Inflammatory macrophage (primary cell): Measurements from ENCODE around the gene SFXN4.
"Not testable (repeated sequence)": the region's sequence is repeated elsewhere in the genome, so short reads cannot be mapped to it uniquely, and the experiment has no call there.

Experiments used
- DNase-seq, 2 donors: peaks; one replicate each; pipeline ENCODE4 v3.0.0-alpha.2; 2020 to 2022

Gene SFXN4

DNA sequence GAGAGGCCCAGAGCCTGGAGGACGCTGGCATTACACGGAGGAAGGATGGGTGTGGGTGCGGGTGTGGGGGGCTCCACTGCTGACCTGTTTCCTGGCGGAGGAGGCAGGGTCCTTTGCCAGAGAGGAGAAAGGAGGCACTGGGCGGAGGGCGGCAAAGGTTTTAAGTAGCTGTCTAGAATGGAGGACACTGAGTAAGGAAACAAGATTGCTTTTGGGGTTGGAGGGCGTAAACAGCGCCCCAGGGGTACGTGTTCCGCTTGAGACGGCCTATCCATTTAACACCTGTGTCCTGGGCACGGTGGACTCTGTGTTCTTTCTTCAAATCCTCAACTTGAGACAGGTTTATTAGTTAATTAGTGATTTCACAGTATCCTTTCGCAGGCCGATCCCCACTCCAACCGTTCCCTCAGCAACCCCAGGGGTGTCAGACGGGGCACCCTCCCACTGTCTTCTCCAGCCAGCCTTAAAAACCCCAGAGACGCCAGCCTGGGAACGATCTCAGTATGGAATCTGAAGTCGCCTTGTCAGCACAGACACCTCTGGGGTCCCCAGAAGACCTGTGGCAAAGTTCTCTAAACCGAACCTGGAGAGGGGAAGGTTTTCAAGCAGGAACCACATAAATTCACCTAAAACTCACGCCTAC lies 24.8 kb downstream of the SFXN4 start:
- no peak for DNase-seq

DNA sequence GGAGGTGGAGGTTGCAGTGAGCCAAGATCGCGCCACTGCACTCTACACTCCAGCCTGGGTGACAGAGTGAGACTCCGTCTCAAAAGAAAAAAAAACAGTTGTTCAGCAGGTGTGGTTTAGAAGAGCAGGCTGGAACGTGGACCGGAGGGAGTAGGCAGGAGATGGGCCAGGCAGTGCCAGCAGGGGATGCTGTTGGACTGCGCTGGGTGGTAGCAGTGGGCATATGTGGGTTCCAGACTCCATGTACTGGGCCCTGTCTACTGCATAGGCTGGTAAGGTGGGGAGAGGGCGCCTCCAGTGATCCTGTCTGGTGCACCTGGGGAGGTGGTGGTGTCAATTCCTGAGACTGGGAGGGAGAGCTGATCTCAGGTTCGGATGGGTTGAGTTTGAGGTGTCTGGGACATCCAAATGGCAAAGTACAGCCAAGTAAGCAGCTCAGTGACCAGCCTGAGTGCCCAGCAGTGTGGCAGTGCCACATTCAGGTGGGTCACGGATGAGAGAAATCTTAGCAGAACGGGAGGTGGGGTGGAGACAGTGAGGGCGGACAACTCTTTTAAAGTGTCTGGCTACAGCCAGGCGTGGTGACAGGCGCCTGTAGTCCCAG lies 25.9 kb downstream of the SFXN4 start:
- DNase-seq = peak in 1 of 2 donors; percentile 22

DNA sequence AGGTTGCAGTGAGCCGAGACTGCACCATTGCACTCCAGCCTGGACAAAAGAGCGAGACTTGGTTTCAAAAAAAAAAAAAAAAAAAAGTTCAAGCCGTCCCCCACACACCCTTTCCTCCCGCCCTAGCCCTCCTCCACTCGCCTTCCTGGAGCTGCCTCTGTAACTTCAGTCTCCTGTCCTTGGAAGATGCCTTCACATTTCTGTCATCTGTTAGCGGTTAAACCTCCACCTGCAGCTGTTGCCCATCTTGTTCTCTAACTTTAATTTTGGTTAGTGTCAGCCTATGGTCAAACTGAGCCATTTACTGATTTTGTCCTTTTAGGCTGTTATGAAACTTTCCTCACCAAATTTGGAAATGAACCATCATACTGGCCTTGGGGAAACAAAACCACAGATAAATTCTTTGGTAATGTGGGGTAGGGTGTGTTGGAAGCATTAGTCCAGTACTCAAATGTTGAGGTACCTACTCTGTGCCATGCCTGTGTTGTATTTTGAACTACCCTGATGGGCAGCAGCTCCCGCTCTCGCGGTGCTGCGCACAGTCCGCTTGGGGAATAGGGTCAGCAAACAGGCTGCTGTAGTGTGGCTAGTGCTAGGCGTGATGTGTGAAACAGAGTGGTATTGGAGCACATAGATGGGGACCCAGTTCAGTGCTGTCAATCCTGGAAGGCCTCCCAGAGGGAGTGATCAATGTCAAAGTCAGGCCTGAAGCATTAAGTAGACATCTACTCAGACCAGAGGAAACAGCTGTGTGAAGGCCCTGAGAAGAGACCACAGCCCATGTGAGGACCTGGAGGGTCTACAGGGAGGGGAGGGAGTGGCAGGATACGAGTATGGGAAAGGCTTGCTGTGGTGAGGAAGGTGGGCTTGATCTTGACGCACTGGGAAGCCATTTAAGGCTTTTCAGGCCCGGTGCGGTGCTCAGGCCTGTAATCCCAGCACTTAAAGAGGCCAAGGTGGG lies 26.9 kb downstream of the SFXN4 start:
- DNase-seq = no peak

DNA sequence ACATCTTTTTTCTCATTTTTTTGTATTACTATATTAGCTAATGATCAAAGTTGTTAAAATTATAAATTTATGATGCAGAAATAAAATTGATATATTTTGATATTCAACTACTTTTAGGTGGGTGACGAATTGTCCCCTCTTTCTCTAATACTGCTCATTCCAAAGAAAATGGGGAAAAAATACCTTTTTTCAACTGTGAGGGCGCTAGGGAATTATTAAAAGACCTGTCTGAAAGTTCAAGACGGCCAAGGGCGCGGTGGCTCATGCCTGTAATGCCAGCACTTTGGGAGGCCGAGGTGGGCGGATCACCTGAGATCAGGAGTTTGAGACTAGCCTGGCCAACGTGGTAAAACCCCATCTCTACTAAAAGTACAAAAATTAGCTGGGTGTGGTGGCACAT lies 27.6 kb downstream of the SFXN4 start:
- not testable (repeated sequence) for DNase-seq

DNA sequence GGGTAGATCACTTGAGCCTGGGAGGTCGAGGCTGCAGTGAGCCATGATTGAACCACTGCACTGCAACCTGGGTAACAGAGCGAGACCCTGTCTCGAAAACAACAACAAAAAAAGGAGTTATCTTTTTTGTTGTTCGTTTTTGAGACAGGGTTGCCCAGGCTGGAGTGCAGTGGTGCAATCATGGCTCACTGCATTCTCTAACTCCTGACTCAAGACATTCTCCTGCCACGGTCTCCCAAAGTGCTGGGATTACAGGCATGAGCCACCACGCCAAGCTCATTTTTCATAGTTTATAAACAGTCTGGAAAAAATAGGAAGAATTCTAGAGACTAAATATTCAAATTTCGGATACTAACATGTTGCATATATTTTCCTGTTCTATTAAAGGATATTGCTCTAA lies 29.4 kb downstream of the SFXN4 start:
- no peak for DNase-seq

DNA sequence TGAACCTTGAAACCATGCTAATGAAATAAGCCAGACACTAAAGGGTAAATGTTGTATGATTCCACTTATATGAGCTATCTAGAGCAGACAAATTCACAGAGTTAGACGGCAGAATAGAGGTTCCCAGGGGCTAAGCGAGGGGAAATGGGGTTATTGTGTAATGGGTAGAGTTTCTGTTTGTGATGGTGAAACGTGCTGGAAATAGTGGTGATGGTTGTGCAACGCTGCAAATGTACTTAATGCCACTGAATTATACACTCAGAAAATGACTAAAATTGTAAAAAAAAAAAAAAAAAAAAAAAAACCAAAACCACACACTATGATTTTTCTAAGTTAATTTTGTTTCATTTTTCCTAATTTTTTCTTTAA lies 30.0 kb downstream of the SFXN4 start:
- peak; percentile 75 to 92 for DNase-seq

DNA sequence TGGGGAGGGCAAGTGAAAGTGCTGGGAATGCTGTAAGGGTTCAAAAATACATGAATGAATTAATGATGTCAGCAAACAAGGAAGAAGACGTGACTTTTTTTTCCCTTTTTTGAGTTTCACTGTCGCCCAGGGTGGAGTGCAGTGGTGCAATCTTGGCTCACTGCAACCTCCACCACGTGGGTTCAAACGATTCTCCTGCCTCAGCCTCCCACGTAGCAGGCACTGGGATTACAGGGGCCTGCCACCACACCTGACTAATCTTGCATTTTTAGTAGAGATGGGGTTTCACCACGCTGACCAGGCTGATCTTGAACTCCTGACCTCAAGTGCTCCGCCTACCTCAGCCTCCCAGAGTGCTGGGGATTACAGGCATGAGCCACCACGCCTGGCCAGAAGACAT lies 31.6 kb downstream of the SFXN4 start:
- peak; percentile 60 to 70 for DNase-seq

DNA sequence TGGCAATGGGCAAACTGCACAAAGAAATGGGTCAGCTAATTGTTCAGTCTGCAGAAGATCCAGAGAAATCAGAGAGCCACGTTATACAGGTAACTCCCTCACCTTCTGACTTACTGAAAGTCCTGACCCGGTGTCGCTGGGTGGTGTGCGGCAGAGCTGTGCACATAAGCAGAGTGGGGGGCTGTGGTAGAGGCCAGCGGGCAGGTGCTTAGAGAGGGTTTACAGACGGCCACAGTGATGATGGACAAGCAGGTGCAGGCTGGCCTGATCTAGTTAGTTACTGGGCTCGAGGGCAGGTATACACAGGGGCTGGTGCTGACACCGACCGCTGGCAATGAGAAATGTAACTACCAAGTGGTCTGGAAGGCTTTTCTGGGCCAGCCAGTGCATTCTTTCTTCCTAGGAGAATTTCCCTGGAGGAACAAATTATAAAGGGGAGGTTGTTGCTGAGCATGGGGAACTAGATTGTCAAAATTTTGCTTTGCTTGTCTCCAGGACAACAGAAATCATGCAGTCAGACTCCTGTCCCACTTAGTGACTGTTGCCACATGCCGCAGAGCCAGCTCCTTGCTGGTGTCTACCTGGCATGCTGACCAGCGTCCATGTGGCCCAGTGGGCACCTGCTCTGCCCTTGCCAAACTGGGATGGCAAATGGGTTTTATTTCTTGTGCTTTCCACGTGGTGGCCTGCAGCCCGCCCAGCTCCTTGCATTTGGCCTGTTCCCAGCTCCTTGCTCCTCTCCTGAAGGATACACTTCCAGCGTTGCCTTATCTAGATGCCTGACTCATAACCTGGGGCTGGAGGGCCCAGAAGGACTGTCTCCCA lies 32.8 kb downstream of the SFXN4 start:
- DNase-seq = peak in 1 of 2 donors; percentile 26

DNA sequence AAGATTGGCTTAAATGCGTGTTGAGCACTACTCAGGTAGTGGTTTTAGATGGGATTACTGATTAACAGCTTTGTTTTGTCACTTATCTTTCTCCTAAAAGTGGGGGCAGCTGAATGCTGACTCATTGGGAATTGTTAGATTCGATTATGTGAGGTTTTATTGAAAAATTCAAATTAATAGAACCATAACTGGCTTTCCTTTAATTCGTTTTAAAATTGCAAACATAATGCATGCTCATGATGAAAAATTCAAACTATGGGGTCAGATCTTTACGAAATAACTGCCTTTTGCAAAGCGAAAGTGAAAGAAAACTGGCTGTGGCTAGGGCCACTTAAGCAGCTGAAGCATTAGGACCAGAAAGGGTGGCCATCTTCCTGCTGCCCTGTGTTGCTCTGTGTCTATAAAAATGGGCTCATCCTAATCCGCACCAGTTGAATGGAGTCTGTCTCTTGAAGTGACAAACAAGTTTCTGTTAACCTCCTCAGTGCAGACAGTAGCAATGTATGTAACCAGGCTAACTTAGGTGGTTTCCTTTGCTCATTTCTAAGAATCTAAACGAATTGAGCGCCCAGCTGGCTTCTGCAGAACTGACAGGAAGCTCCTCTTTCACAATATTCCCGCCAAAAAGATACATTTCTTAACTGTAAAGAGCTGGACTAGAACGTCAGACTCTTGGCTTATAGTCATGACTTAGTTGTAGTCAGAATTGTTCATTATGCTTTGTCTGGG lies 33.8 kb downstream of the SFXN4 start:
- DNase-seq = peak; percentile 72 to 88

DNA sequence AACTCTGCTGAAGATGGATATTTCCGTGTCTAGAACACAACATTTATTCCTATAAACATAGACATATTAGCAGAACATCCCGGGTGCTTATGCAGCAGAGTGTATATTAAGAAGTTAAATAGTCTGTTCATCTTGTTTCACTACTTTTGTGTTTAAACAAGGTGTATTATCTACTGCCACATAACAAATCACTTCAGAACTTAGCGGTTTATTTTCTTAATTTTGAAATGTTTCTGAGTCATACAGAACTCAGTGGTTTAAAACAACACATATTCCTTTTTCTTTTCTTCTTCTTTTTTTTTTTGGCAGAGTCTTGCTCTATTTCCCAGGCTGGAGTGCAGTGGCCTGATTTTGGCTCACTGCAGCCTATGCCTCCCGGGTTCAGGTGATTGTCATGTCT lies 35.8 kb downstream of the SFXN4 start:
- DNase-seq = no peak

DNA sequence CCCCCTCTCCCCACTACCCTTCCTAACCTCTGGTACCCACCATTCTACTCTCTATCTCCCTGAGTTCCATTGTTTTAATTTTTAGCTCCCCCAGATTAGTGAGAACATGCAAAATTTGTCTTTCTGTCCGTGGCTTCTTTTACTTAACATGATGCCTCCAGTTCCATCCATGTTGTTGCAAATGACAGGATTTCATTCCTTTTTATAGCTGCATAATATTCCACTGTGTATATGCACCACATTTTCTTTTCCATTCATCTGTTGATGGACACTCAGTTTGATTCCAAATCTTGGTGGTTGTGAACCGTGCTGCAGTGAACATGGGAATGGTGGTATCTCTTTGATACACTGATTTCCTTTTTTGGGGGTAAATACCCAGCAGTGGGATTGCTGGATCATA lies 39.6 kb downstream of the SFXN4 start:
- DNase-seq = no peak

DNA sequence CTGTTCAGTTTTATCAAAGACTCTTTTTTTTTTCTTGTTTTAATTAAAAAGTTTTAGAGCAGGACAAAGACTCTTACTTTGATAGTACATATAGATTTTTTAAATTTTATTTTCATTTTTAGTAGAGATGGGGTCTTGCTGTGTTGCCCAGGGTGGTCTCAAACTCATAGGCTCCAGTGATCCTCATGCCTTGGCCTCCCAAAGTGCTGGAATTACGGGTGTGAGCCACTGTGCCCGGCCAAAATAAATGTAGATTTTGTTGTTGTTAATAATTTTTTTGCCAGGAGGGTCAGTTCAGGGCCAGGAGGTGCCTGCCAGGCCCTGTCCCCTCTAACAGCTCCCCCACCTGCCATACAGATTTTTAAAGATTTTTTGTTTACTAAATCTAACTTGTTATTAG lies 44.6 kb downstream of the SFXN4 start:
- no peak for DNase-seq

DNA sequence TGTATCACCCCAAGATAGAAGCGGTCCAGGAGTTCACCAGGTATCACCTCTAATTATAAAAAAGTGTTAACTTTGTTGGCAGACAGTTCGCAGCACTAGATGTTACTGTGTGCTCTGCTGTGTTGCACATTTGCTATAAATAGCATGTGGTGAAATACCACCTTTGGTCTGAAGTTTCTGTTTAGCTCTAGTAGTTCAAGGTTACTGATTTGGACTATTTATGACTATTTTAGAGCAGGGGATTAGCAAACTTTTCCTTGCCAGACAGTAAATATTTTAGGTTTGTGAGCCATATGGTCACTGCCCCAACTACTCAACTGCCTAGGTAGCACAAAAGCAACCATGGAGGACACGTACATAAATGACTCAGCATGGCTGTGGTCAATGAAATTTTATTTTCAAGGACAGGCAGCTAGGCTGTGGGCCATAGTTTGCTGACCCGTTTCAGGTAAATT lies 45.1 kb downstream of the SFXN4 start:
- DNase-seq = no peak

DNA sequence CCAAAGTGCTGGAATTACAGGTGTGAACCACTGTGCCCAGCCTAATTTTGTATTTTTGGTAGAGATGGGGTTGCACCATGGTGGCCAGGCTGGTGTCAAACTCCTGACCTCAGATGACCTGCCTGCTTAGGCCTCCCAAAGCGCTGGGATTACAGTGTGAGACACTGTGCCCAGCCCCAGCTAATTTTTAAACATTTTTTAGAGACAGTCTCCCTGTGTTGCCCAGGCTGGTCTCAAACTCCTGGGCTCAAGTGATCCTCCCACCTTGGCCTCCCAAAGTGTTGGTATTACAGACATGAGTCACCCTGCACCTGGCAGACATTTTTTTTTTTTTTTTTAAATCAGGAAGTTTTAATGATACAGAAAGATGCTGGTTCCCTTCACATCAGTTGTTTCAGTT lies 46.1 kb downstream of the SFXN4 start:
- no peak for DNase-seq

DNA sequence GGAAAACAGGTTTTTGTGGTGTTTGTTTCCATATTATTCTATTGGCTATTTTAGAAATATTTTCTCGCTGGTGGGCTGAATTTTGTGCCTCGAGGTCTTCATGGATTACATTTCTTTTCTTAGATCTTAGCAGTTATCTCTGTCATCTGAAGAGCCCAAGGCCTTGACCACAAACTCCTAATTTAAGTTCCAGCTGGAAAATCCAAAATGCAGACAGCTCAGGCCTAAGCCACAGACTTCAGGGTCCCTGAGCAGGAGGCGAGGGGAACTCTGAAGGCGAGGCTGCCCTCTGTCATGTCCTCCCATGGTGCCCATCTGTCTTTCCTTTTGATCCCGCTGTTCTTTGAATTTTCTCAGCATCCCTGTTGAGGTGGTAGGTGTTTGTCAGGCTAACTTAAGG lies 47.3 kb downstream of the SFXN4 start:
- no peak for DNase-seq

DNA sequence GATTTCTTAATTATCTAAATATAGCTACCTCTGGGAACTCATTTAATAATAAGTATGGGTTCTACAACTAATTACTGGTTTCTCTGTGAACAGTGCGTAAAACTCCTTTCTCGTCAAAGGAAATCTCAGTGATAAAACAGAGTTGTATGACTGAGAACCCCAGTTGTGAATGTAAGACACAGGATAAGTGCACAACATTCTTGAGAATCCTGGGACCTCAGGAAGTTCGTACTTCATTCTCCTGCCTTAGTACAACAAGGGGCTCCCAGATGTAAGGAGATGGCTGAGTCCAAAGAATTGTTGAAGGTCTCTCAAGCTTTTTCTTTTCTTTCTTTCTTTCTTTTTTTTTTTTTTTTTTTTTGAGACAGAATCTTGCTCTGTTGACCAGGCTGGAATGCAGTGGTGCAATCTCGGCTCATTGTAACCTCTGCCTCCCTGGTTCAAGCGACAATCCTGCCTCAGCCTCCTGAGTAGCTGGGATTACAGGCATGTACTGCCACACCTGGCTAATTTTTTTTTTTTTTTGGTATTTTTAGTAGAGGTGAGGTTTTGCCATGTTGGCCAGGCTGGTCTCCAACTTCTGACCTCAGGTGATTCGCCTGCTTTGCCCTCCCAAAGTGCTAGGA lies 49.1 kb downstream of the SFXN4 start:
- no peak for DNase-seq

DNA sequence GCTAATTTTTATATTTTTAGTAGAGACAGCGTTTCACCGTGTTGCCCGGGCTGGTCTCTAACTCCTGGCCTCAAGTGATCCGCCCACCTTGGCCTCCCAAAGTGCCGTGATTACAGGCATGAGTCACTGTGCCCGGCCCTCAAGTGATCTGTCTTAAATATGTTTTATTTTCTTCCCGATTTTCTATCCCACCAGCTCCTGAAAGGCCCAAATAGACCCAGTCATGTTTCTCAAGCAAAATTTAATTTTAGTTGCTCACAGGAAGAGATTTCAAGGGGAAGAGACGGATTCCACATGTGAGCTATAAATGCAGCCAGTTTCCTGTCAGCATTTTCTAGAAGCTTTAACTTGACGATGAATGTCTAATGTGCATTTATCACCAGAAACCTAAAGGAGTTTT lies 49.6 kb downstream of the SFXN4 start:
- DNase-seq = peak in 1 of 2 donors; percentile 18

DNA sequence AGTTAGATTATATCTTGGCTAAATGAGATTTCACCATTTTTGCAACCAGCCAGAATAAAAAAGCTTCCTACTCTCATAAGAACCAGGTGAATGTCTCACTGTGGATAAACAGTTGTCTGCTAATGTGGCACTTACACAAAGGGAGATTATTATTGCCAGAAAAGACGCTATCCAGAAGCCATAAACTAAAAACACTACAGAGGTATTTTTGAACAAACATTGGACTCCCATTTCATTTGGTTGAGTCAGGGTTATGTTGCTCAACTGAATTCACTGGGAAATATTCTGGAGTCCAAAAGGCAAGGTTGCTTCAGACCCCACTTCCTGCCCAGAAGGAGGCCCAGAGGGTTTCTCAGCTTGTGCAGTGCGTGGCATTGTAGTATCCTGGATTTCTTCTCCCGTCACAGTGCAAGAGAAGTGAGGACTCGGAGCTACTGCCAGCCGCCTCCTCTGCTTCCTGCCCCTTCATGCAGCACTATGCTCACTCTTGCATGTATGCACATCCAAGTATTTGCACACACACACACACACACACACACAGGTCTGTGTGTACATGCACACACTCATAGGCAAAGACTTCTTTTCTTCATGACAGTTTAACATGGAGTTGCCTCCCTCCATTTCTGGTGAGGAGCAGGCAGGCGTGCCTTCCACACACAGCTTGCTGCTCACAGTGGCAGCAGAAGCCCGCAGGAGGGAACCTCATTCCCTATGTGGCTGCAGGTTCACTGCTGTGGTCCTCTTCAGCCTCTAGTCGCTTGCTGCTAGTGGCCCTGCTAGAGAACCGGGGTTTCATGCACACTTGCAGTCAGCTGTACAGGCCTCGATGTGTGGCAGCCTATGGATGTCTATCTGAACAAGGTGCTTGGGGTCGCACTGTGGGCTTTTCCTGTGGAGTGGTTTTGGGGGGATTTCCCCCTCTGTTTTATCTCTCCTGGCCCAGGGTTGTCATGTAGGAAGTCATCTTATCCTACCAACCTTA lies 51.5 kb downstream of the SFXN4 start:
- DNase-seq = peak; percentile 78 to 80

DNA sequence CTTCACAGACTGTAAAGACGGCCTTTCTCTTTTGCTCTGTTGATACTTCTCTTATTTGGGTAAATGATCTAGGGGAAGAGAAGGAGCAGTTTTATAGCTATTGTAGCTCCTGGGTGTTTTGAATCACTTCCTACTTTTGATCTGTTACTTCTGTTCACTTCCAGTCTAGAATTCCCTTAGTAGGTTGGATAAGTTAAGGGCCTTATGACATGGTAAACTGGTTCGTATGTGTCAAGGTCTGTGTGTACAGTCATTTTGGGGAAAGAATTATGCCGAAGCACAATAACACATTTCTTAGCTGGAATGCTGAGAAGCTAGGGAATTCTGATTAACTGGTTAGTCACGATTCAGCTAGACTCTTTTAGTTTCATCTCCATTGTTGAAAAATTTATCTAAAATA lies 53.5 kb downstream of the SFXN4 start:
- DNase-seq = peak in 1 of 2 donors; percentile 53

DNA sequence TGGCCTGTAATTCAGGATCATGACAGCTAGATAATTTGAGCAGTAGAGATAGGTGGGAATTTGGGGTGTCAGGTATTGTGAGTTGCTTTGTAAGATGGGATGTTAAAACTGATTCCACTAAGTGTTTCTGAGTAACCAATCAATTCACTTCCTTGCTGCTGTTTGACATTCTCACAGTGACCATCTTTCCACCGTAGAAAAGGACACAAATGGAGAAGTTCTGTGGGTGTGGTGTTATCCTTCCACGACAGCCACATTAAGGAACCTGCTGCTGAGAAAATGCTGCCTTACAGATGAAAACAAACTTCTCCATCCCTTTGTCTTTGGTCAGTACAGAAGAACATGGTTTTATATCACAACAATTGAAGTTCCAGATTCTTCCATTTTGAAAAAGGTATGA lies 57.7 kb downstream of the SFXN4 start:
- DNase-seq = peak; percentile 41 to 63
